Measurements from ENCODE around the gene PLEKHJ1. TPM values are rescaled to one million over a fixed set of nuclear protein-coding genes. Genes with fewer than 3 reads are reported as not detected.
A peak's percentile ranks its signal among the peaks of the same experiment; 100 is the strongest.

PLEKHJ1 gene
- total and polyA plus RNA-seq, 2 of the 13 experiments (the other 11 are each of a cell fraction or from before 2014, with no cell fraction given), result 70.5 to 130 TPM

- TF ChIP-seq THAP9 (CRISPR knock-in tag; IDR thresholded peaks at IDR 0.05; ENCODE audit: borderline replicate concordance) (peak; percentile 79; the same call in 1 of the 2 replicates), ZBTB4 (CRISPR knock-in tag; IDR thresholded peaks at IDR 0.05; ENCODE audit: borderline replicate concordance) (peak; percentile 77; the same call in 1 of the 2 replicates), ZFP82 (CRISPR knock-in tag; IDR thresholded peaks at IDR 0.05; ENCODE audit: borderline replicate concordance) (0 out of 2 replicates have a peak, but pooled peaks have one; percentile 45), NR2F6 (IDR thresholded peaks at IDR 0.05) (no peak), NR2F6 (CRISPR knock-in tag; IDR thresholded peaks at IDR 0.05) (peak; percentile 36; the same call in 1 of the 2 replicates), ZSCAN25 (CRISPR knock-in tag; IDR thresholded peaks at IDR 0.05) (no peak), RARG (CRISPR knock-in tag; IDR thresholded peaks at IDR 0.05; ENCODE audit: low read depth) (no peak), LCORL (IDR thresholded peaks at IDR 0.05) (no peak), LCORL (CRISPR knock-in tag; IDR thresholded peaks at IDR 0.05) (peak; percentile 85), GABPB1 (CRISPR knock-in tag; IDR thresholded peaks at IDR 0.05) (peak; percentile 98), ERF (CRISPR knock-in tag; IDR thresholded peaks at IDR 0.05) (peak; percentile 88), TCF12 (IDR thresholded peaks at IDR 0.05) (no peak), TCF12 (CRISPR knock-in tag; IDR thresholded peaks at IDR 0.05) (no peak), MED1 (CRISPR knock-in tag; IDR thresholded peaks at IDR 0.05) (peak; percentile 69), GFI1 (CRISPR knock-in tag; IDR thresholded peaks at IDR 0.05; ENCODE audit: borderline replicate concordance) (no peak; the same call in 1 of the 2 replicates), CREBL2 (CRISPR knock-in tag; IDR thresholded peaks at IDR 0.05; ENCODE audit: borderline replicate concordance) (no peak), XRCC5 (optimal IDR thresholded peaks at IDR 0.05; ENCODE audit: low read length) (peak; percentile 86), ESRRA (CRISPR knock-in tag; IDR thresholded peaks at IDR 0.05; ENCODE audit: low read depth) (peak; percentile 42; the same call in 1 of the 2 replicates), RFX1 (IDR thresholded peaks at IDR 0.05) (no peak), U2AF1 (optimal IDR thresholded peaks at IDR 0.05; ENCODE audit: low read depth, low read length) (peak; percentile 79), ZNF101 (CRISPR knock-in tag; IDR thresholded peaks at IDR 0.05; ENCODE audit: borderline replicate concordance, low read depth) (no peak), ZNF747 (CRISPR knock-in tag; IDR thresholded peaks at IDR 0.05; ENCODE audit: borderline replicate concordance) (peak; percentile 56; the same call in 1 of the 2 replicates), ZFX (CRISPR knock-in tag; IDR thresholded peaks at IDR 0.05; ENCODE audit: low read depth) (peak; percentile 80), DMAP1 (CRISPR knock-in tag; IDR thresholded peaks at IDR 0.05) (no peak), JUN (CRISPR knock-in tag; IDR thresholded peaks at IDR 0.05) (no peak)
Measured at GRCh38 chr19:2273356-2274184, 37.4 kb upstream of the PLEKHJ1 start (continued).
